Measurements from ENCODE around the gene EIF2S2.

- TF ChIP-seq EZH2phosphoT487 (IDR thresholded peaks at IDR 0.05; ENCODE audit: borderline replicate concordance) (no peak), CTCF (IDR thresholded peaks at IDR 0.05 in 2 of 3, conservative IDR thresholded peaks at IDR 0.05 in 1 of 3; ENCODE audit: borderline replicate concordance in 1 of 3, insufficient read depth in 1 of 3, low read depth in 2 of 3, low read length in 2 of 3) (no peak), EZH2 (IDR thresholded peaks at IDR 0.05) (no peak), SIN3A (IDR thresholded peaks at IDR 0.05; ENCODE audit: low read depth) (peak; percentile 21; the same call in 1 of the 2 replicates), JUND (IDR thresholded peaks at IDR 0.05) (no peak), ZBTB33 (IDR thresholded peaks at IDR 0.05; ENCODE audit: extremely low read depth, insufficient replicate concordance, low read length) (no peak), POLR2A (IDR thresholded peaks at IDR 0.05; ENCODE audit: borderline replicate concordance, extremely low read depth, insufficient read depth, insufficient read length) (no peak), CBX3 (IDR thresholded peaks at IDR 0.05; ENCODE audit: low read depth) (no peak), FOSL1 (IDR thresholded peaks at IDR 0.05; ENCODE audit: low read depth) (no peak)
Measured at GRCh38 chr20:34110025-34110744, 1.9 kb downstream of the EIF2S2 start.

Data from HCT116 (cell line).